ENCODE data around the gene HIPK2.

- TF ChIP-seq CTCF (conservative IDR thresholded peaks at IDR 0.05; ENCODE audit: low read length) (no peak), EZH2phosphoT487 (IDR thresholded peaks at IDR 0.05; ENCODE audit: borderline replicate concordance, low read depth, low read length) (no peak)
Observed at GRCh38 chr7:139748373-139748765, 29.4 kb downstream of the HIPK2 start.
